HG02970 (cell line): Measurements from ENCODE around the gene AFTPH.

Experiments
- ATAC-seq: cut with Tn5 transposase; IDR thresholded peaks from one replicate; pipeline ENCODE4 v1.9.1; 2021; ENCODE audit warnings: mild to moderate bottlenecking, moderate library complexity, moderate number of reproducible peaks; ENCODE audit not compliant: unreplicated experiment, low FRiP score

Gene AFTPH

GRCh38 chr2:64523666-64524603, at the start of gene AFTPH:
AFTPH (plus strand) TSS chr2:64524328; CDS start chr2:64551475, 27,147 bp downstream.
- peak; percentile 87 for ATAC-seq

- ATAC-seq = no peak
These were observed 49.5 kb upstream of the AFTPH start for GRCh38 chr2:64474636-64475035.

- no peak for ATAC-seq
These were observed 47.1 kb upstream of the AFTPH start for GRCh38 chr2:64477037-64477436.

- ATAC-seq = no peak
These were observed 46.1 kb upstream of the AFTPH start for GRCh38 chr2:64477979-64478378.

GRCh38 chr2:64478502-64479230, 45.5 kb upstream of the AFTPH start:
- ATAC-seq = no peak

- ATAC-seq = no peak
These were observed 44.6 kb upstream of the AFTPH start for GRCh38 chr2:64479259-64480117.

GRCh38 chr2:64481665-64482064, 42.5 kb upstream of the AFTPH start:
- ATAC-seq = no peak

GRCh38 chr2:64482243-64482642, 41.9 kb upstream of the AFTPH start:
- ATAC-seq = no peak

- ATAC-seq = no peak
These were observed 41.2 kb upstream of the AFTPH start for GRCh38 chr2:64482765-64483504.

GRCh38 chr2:64485331-64485730, 38.8 kb upstream of the AFTPH start:
- ATAC-seq = no peak

GRCh38 chr2:64485961-64486360, 38.2 kb upstream of the AFTPH start:
- no peak for ATAC-seq

GRCh38 chr2:64487256-64488049, 36.7 kb upstream of the AFTPH start:
- no peak for ATAC-seq

GRCh38 chr2:64488050-64488974, 35.8 kb upstream of the AFTPH start:
- no peak for ATAC-seq

GRCh38 chr2:64489081-64489751, 34.9 kb upstream of the AFTPH start:
- ATAC-seq = no peak

GRCh38 chr2:64491426-64491825, 32.7 kb upstream of the AFTPH start:
- no peak for ATAC-seq

- ATAC-seq = no peak
These were observed 31.9 kb upstream of the AFTPH start for GRCh38 chr2:64492272-64492671.

- ATAC-seq = no peak
These were observed 31.3 kb upstream of the AFTPH start for GRCh38 chr2:64492821-64493220.

GRCh38 chr2:64493788-64494187, 30.3 kb upstream of the AFTPH start:
- no peak for ATAC-seq
